DOHH2 (cell line): ENCODE results near the gene NPLOC4.

Experiments used
- EZH2phosphoT487 ChIP-seq: fragments of 200-600 bp; sonication (generic); IDR thresholded peaks from 2 replicates; pipeline ENCODE4 v1.6.1; 2017; ENCODE audit warnings: borderline replicate concordance, mild to moderate bottlenecking, antibody characterized with exemption, low read length, moderate library complexity, mixed read lengths
- TF ChIP-seq, protein P1 (sequence below): fragments of 200-600 bp; sonication (generic); IDR thresholded peaks from one replicate; pipeline ENCODE4 v1.5.1; 2014; ENCODE audit warnings: antibody characterized with exemption, mild to moderate bottlenecking, low read depth, low read length; ENCODE audit not compliant: poor library complexity, severe bottlenecking

GRCh38 chr17:81590121-81590520 lies 46.8 kb downstream of the NPLOC4 start:
- TF ChIP-seq, protein P1, sequence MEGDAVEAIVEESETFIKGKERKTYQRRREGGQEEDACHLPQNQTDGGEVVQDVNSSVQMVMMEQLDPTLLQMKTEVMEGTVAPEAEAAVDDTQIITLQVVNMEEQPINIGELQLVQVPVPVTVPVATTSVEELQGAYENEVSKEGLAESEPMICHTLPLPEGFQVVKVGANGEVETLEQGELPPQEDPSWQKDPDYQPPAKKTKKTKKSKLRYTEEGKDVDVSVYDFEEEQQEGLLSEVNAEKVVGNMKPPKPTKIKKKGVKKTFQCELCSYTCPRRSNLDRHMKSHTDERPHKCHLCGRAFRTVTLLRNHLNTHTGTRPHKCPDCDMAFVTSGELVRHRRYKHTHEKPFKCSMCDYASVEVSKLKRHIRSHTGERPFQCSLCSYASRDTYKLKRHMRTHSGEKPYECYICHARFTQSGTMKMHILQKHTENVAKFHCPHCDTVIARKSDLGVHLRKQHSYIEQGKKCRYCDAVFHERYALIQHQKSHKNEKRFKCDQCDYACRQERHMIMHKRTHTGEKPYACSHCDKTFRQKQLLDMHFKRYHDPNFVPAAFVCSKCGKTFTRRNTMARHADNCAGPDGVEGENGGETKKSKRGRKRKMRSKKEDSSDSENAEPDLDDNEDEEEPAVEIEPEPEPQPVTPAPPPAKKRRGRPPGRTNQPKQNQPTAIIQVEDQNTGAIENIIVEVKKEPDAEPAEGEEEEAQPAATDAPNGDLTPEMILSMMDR = no peak
- no peak for TF ChIP-seq EZH2phosphoT487
